Measurements from ENCODE around the gene YWHAB.

- TF ChIP-seq CTCF (conservative IDR thresholded peaks at IDR 0.05 in 1 of 2, IDR thresholded peaks at IDR 0.05 in 1 of 2; ENCODE audit: low read depth in 1 of 2, low read length in 2 of 2): no peak
- no peak for TF ChIP-seq EZH2 (IDR thresholded peaks at IDR 0.05; ENCODE audit: low read length, missing control alignments)
Observed at GRCh38 chr20:44936510-44936909, 51.0 kb downstream of the YWHAB start.

Data from fibroblast of lung (primary cell).